PFSK-1 (cell line): Measurements from ENCODE around the gene KIF22.

Experiments used
- FOXP2 ChIP-seq: optimal IDR thresholded peaks from 2 replicates; pipeline ENCODE3; 2011; ENCODE audit warnings: borderline replicate concordance, control low read depth, inconsistent platforms; ENCODE audit not compliant: insufficient read depth; ENCODE audit errors: extremely low read length, extremely low read depth
- POLR2AphosphoS5 ChIP-seq: IDR thresholded peaks from 2 replicates; pipeline ENCODE4 v1.6.1; 2012; ENCODE audit warnings: low read depth, mild to moderate bottlenecking, control low read depth, low read length, moderate library complexity
- TAF1 ChIP-seq: IDR thresholded peaks from 2 replicates; pipeline ENCODE4 v1.6.1; 2012; ENCODE audit warnings: low read length, control low read depth, borderline replicate concordance; ENCODE audit not compliant: insufficient read depth
- TF ChIP-seq, protein P1 (sequence below), 2 experiments: IDR thresholded peaks; 2 replicates each; pipeline versions ENCODE4 v1.6.1 to v1.8.0; 2011 to 2012; ENCODE audit warnings: low read depth in 2 of 2, low read length in 2 of 2, control low read depth in 1 of 2, inconsistent platforms in 1 of 2, mild to moderate bottlenecking in 1 of 2, moderate library complexity in 1 of 2; ENCODE audit not compliant: insufficient read depth in 1 of 2

DNA sequence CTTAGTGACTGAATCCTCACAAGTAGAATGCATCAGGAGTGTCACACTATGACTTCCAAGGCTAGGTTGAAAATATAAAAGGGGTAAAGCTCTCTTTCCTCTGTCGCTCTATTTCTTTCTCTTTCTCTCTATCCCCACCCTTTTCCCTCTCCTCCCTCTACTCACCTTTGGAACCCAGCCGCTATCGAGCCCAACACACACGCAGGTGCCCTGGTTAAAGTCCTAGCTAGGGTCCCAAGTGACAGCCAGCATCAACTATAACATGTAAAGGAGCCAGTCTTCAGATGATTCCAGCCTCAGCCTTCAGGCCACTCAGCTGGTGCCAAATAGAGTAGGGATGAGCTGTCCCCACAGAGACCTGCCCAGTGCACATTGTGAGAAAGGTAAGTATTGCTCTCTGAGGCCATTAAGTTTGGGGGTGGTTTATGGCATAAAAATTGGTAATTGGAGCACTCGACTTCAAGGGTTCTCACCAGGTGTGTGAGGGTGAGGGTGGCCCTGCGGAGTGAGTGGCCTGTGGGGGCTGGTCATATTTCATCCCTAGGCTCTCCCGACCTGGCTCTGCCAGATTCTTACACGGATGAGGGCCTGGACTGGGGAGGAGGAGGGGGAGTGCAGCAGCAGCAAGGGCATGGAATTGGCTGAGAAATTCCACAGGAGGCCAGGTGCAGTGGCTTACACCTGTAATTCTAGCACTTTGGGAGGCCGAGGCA is 29.8 kb upstream of the KIF22 start:
- no peak for TF ChIP-seq POLR2AphosphoS5
- no peak for TF ChIP-seq TAF1
- TF ChIP-seq, protein P1, sequence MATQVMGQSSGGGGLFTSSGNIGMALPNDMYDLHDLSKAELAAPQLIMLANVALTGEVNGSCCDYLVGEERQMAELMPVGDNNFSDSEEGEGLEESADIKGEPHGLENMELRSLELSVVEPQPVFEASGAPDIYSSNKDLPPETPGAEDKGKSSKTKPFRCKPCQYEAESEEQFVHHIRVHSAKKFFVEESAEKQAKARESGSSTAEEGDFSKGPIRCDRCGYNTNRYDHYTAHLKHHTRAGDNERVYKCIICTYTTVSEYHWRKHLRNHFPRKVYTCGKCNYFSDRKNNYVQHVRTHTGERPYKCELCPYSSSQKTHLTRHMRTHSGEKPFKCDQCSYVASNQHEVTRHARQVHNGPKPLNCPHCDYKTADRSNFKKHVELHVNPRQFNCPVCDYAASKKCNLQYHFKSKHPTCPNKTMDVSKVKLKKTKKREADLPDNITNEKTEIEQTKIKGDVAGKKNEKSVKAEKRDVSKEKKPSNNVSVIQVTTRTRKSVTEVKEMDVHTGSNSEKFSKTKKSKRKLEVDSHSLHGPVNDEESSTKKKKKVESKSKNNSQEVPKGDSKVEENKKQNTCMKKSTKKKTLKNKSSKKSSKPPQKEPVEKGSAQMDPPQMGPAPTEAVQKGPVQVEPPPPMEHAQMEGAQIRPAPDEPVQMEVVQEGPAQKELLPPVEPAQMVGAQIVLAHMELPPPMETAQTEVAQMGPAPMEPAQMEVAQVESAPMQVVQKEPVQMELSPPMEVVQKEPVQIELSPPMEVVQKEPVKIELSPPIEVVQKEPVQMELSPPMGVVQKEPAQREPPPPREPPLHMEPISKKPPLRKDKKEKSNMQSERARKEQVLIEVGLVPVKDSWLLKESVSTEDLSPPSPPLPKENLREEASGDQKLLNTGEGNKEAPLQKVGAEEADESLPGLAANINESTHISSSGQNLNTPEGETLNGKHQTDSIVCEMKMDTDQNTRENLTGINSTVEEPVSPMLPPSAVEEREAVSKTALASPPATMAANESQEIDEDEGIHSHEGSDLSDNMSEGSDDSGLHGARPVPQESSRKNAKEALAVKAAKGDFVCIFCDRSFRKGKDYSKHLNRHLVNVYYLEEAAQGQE (IDR thresholded peaks at IDR 0.05; ENCODE audit: insufficient read depth in 1 of 2, low read depth in 2 of 2, low read length in 2 of 2), result no peak
- no peak for TF ChIP-seq FOXP2
